ENCODE measurements around the gene MDC1. TPM values are rescaled to one million over a fixed set of nuclear protein-coding genes. Genes with fewer than 3 reads are reported as not detected.

The MDC1 gene
- total and polyA plus RNA-seq, 2 of the 13 experiments (the other 11 are each of a cell fraction or from before 2014, with no cell fraction given): 8.4 to 14.0 TPM

- TF ChIP-seq, protein P1, sequence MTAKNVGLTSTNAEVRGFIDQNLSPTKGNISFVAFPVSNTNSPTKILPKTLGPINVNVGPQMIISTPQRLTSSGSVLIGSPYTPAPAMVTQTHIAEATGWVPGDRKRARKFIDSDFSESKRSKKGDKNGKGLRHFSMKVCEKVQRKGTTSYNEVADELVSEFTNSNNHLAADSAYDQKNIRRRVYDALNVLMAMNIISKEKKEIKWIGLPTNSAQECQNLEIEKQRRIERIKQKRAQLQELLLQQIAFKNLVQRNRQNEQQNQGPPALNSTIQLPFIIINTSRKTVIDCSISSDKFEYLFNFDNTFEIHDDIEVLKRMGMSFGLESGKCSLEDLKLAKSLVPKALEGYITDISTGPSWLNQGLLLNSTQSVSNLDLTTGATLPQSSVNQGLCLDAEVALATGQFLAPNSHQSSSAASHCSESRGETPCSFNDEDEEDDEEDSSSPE (CRISPR knock-in tag; IDR thresholded peaks at IDR 0.05): peak; percentile 100
- TF ChIP-seq AGO1 (IDR thresholded peaks at IDR 0.05; ENCODE audit: low read depth, low read length, poor library complexity, severe bottlenecking): no peak
- TF ChIP-seq SNRNP70 (IDR thresholded peaks at IDR 0.05; ENCODE audit: low read depth, low read length): no peak
- peak; percentile 90 for TF ChIP-seq HNF1B (CRISPR knock-in tag; IDR thresholded peaks at IDR 0.05)
- peak; percentile 99 for TF ChIP-seq MIXL1 (CRISPR knock-in tag; IDR thresholded peaks at IDR 0.05)
- TF ChIP-seq ZNF431 (CRISPR knock-in tag; IDR thresholded peaks at IDR 0.05; ENCODE audit: borderline replicate concordance, low read depth): peak; percentile 77; the same call in 1 of the 2 replicates
- peak; percentile 96 for TF ChIP-seq CBFB (CRISPR knock-in tag; IDR thresholded peaks at IDR 0.05)
- TF ChIP-seq ZNF563 (CRISPR knock-in tag; IDR thresholded peaks at IDR 0.05): peak; percentile 59; the same call in 1 of the 2 replicates
- peak; percentile 99 for TF ChIP-seq TMF1 (CRISPR knock-in tag; IDR thresholded peaks at IDR 0.05; ENCODE audit: low read depth)
- peak; percentile 95 for TF ChIP-seq ZNF670 (CRISPR knock-in tag; IDR thresholded peaks at IDR 0.05; ENCODE audit: borderline replicate concordance)
- no peak for TF ChIP-seq ZNF678 (CRISPR knock-in tag; IDR thresholded peaks at IDR 0.05)
- no peak; the same call in 1 of the 2 replicates for TF ChIP-seq KLF13 (CRISPR knock-in tag; IDR thresholded peaks at IDR 0.05)
- TF ChIP-seq TFE3 (CRISPR knock-in tag; IDR thresholded peaks at IDR 0.05): peak; percentile 75
- TF ChIP-seq ZNF335 (CRISPR knock-in tag; IDR thresholded peaks at IDR 0.05): peak; percentile 80
- TF ChIP-seq ZNF317 (CRISPR knock-in tag; IDR thresholded peaks at IDR 0.05): peak; percentile 62; the same call in 1 of the 2 replicates
- no peak for TF ChIP-seq ZNF737 (CRISPR knock-in tag; IDR thresholded peaks at IDR 0.05; ENCODE audit: borderline replicate concordance)
- peak; percentile 88 for TF ChIP-seq ZSCAN31 (CRISPR knock-in tag; IDR thresholded peaks at IDR 0.05; ENCODE audit: low read depth)
- TF ChIP-seq MYC (CRISPR knock-in tag; IDR thresholded peaks at IDR 0.05; ENCODE audit: borderline replicate concordance): peak; percentile 93
- TF ChIP-seq, protein P2, sequence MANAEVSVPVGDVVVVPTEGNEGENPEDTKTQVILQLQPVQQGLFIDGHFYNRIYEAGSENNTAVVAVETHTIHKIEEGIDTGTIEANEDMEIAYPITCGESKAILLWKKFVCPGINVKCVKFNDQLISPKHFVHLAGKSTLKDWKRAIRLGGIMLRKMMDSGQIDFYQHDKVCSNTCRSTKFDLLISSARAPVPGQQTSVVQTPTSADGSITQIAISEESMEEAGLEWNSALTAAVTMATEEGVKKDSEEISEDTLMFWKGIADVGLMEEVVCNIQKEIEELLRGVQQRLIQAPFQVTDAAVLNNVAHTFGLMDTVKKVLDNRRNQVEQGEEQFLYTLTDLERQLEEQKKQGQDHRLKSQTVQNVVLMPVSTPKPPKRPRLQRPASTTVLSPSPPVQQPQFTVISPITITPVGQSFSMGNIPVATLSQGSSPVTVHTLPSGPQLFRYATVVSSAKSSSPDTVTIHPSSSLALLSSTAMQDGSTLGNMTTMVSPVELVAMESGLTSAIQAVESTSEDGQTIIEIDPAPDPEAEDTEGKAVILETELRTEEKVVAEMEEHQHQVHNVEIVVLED (CRISPR knock-in tag; IDR thresholded peaks at IDR 0.05; ENCODE audit: borderline replicate concordance): peak; percentile 95
- no peak for TF ChIP-seq EZH2 (conservative IDR thresholded peaks at IDR 0.05; ENCODE audit: low read depth, low read length)
- TF ChIP-seq HNRNPUL1 (IDR thresholded peaks at IDR 0.05; ENCODE audit: low read depth, low read length): no peak
- no peak for TF ChIP-seq HNF4G (IDR thresholded peaks at IDR 0.05; ENCODE audit: borderline replicate concordance, low read depth, low read length)
- TF ChIP-seq HNF4G (CRISPR knock-in tag; IDR thresholded peaks at IDR 0.05; ENCODE audit: borderline replicate concordance, low read depth): peak; percentile 69
- TF ChIP-seq HMG20B (CRISPR knock-in tag; conservative IDR thresholded peaks at IDR 0.05): peak; percentile 39; the same call in 1 of the 2 replicates
- peak; percentile 100 for TF ChIP-seq SAP130 (CRISPR knock-in tag; IDR thresholded peaks at IDR 0.05; ENCODE audit: low read depth)
Measured at GRCh38 chr6:30717129-30717844, at the start of gene MDC1 (continued).

Measured in HepG2 (cell line).